IPS DF 6.9 (cell line): ENCODE results near the gene YKT6.

Experiments
- DNase-seq: peaks from one replicate; pipeline ENCODE4 v3.0.0-alpha.2; 2013; ENCODE audit warnings: low read depth, low spot score
- H3K27ac ChIP-seq: one replicate; pipeline ENCODE4 v1.5.1; 2013; ENCODE audit warnings: low read length, control low read depth
- H3K27me3 ChIP-seq: 2 replicates; pipeline ENCODE4 v1.6.1; 2013; ENCODE audit warnings: mild to moderate bottlenecking, low read length; ENCODE audit not compliant: control insufficient read depth, insufficient read depth
- H3K36me3 ChIP-seq: 2 replicates; pipeline ENCODE4 v1.6.1; 2013; ENCODE audit warnings: low read length; ENCODE audit not compliant: control insufficient read depth, insufficient read depth
- H3K4me1 ChIP-seq: 2 replicates; pipeline ENCODE4 v1.6.1; 2013; ENCODE audit warnings: low read length; ENCODE audit not compliant: control insufficient read depth, insufficient read depth
- H3K4me3 ChIP-seq: 2 replicates; pipeline ENCODE4 v1.5.1; 2013; ENCODE audit warnings: mild to moderate bottlenecking, low read length
- H3K9me3 ChIP-seq: 2 replicates; pipeline ENCODE4 v1.6.1; 2013; ENCODE audit warnings: low read length, inconsistent platforms; ENCODE audit not compliant: control insufficient read depth, insufficient read depth
- WGBS: extraction: QIAGEN DNeasy Blood & Tissue Kit; methylation state at CpG from one replicate; pipeline ENCODE4 v1.1.7; 2013; ENCODE audit warnings: mixed read lengths, missing lambda C conversion rate; ENCODE audit not compliant: insufficient read length, insufficient coverage; 5-methylcytosine and 5-hydroxymethylcytosine counted together

YKT6 gene

GRCh38 chr7:44184873-44185446, 15.8 kb upstream of the YKT6 start:
- DNase-seq, result no peak
- Histone ChIP-seq H3K4me3 (no peak overlapping the region), H3K36me3 (no peaks in the 10 kb centered on the region), H3K9me3 (no peaks in the 10 kb centered on the region; the same call in 1 of the 2 replicates), H3K27me3 (no peaks in the 10 kb centered on the region), H3K4me1 (peaks cover 3% of the 10 kb centered on the region; the same call in 1 of the 2 replicates), H3K27ac (no peak overlapping the region)
- WGBS, result no CpG with 5 or more reads among the region's 2 CpGs

DNA sequence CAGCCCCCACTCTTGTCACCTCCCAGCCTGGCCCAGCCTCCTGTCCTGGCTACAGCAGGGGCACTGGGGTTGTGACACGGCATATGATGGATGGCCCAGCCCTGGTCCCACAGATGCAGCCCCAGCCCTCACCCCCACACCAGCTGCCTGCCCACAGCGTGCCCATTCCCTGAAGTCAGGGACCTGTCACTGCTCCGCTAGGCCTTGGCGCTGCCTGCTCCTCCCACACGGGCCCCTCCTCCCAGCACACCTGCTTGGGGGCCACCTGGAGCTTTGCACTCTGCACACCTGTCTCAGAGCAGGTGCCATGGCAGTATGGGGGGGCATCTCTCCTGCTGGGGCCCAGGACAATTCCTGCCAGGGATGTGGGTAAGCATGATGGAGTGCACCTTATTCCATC, 15.0 kb upstream of the YKT6 start:
- Histone ChIP-seq H3K27me3 (no peaks in the 10 kb centered on the region), H3K36me3 (no peaks in the 10 kb centered on the region), H3K4me1 (peaks cover 3% of the 10 kb centered on the region; the same call in 1 of the 2 replicates), H3K9me3 (no peaks in the 10 kb centered on the region; the same call in 1 of the 2 replicates), H3K4me3 (no peak overlapping the region), H3K27ac (no peak overlapping the region)
- DNase-seq, result no peak
- no CpG with 5 or more reads among the region's 5 CpGs for WGBS

DNA sequence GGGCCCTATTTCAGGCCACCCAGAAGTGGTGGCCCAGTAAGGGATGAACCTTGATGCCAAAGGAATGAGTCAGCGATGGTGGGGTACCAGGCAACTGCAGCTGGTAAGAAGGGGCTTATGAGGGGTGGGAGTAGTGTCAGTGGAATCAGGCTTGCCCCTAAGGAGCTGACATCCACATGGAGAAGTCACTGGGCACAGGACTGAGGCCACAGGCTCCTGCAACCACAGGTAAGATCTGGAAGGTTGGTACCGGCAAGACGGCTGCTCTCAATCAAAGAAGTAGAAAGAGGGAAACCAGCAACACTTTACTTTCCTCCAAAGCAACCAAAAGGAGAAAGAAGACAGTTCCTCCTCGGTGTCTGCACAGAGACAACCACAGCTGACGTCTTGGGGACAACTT, 14.0 kb upstream of the YKT6 start:
- DNase-seq, result no peak
- no CpG with 5 or more reads among the region's 5 CpGs for WGBS
- Histone ChIP-seq H3K4me1 (peaks cover 3% of the 10 kb centered on the region; the same call in 1 of the 2 replicates), H3K9me3 (no peaks in the 10 kb centered on the region; the same call in 1 of the 2 replicates), H3K27ac (no peak overlapping the region), H3K4me3 (no peak overlapping the region), H3K36me3 (no peaks in the 10 kb centered on the region), H3K27me3 (no peaks in the 10 kb centered on the region)

GRCh38 chr7:44187636-44188416, 13.0 kb upstream of the YKT6 start:
- H3K27me3 ChIP-seq, result no peaks in the 10 kb centered on the region
- WGBS, result no CpG with 5 or more reads among the region's 9 CpGs
- no peaks in the 10 kb centered on the region for H3K9me3 ChIP-seq
- no peak overlapping the region for H3K4me3 ChIP-seq
- H3K4me1 ChIP-seq, result peaks cover 3% of the 10 kb centered on the region; the same call in 1 of the 2 replicates
- H3K36me3 ChIP-seq, result no peaks in the 10 kb centered on the region
- H3K27ac ChIP-seq, result no peak overlapping the region
- no peak for DNase-seq

- no peak overlapping the region for H3K27ac ChIP-seq
- H3K27me3 ChIP-seq, result no peaks in the 10 kb centered on the region
- no peaks in the 10 kb centered on the region for H3K36me3 ChIP-seq
- peaks cover 3% of the 10 kb centered on the region; the same call in 1 of the 2 replicates for H3K4me1 ChIP-seq
- DNase-seq, result no peak
- no CpG with 5 or more reads among the region's 16 CpGs for WGBS
- no peaks in the 10 kb centered on the region for H3K9me3 ChIP-seq
- no peak overlapping the region for H3K4me3 ChIP-seq
Observed at GRCh38 chr7:44188480-44189225, 12.1 kb upstream of the YKT6 start.

- no CpG with 5 or more reads among the region's 11 CpGs for WGBS
- no peak within 1 kb of the TSS for H3K27ac ChIP-seq
- no peaks in the 10 kb centered on the region for H3K36me3 ChIP-seq
- H3K9me3 ChIP-seq, result no peaks in the 10 kb centered on the region
- no peaks in the 10 kb centered on the region for H3K27me3 ChIP-seq
- H3K4me1 ChIP-seq, result peaks cover 3% of the 10 kb centered on the region; the same call in 1 of the 2 replicates
- H3K4me3 ChIP-seq, result no peak within 1 kb of the TSS
- DNase-seq, result no peak
Observed at GRCh38 chr7:44189286-44189992, 11.3 kb upstream of the YKT6 start, which contains the start of gene GCK. GCK (minus strand) TSS chr7:44189439; CDS start chr7:44188953, 486 bp downstream.

DNA sequence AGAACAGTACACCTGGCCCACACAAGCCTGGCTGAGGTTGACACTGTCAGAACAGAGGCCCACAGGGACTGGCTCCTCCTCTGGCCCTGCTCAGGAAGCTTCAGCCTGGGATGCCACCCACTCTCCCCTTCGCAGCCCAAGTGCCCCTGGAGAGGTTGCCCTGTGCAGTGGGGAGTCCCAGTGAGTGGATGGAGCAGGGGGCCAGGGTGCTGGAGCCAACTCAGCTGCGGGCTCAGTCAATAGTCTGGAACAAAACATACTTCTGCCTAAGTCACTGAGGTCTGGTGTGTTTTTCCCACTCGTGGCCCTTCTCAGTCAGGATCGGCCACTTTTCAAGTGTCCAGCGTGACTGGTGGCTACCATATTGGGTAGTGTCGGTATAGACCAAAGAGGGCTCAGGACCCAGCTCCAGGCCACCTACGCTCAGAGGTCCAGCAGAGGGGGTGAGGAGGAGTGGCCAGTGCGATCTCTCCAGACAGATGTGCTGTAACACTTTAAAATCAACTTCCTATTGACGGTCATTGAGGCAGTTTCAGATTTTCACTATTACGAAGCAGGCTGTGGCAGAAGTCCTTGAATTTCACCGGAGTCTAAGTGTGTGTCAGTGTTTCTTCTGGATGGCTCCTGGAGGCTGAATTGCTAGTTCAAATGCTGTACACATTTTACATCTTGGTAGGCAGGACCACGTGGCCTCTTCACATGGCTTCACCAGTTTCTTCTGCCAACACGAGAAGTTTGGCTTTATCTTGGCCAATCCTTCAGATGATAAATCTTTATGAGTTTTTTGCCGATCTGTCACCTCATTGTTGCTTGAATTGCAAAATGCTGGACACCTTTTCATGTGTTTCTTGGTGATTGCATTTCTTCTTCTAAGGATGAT, 10.5 kb upstream of the YKT6 start:
- no peak overlapping the region for H3K27ac ChIP-seq
- no CpG with 5 or more reads among the region's 14 CpGs for WGBS

GRCh38 chr7:44191171-44191570, 9.6 kb upstream of the YKT6 start:
- WGBS, result no CpG with 5 or more reads among the region's 5 CpGs
- DNase-seq, result no peak

More for the DNA sequence above, 10.5 kb upstream of the YKT6 start:
- no peaks in the 10 kb centered on the region for H3K27me3 ChIP-seq
- no peak overlapping the region for H3K4me3 ChIP-seq
- H3K4me1 ChIP-seq, result peaks cover 3% of the 10 kb centered on the region; the same call in 1 of the 2 replicates
- H3K36me3 ChIP-seq, result no peaks in the 10 kb centered on the region
- no peak for DNase-seq
- no peaks in the 10 kb centered on the region for H3K9me3 ChIP-seq

GRCh38 chr7:44193011-44193802, 7.6 kb upstream of the YKT6 start:
- peaks cover 3% of the 10 kb centered on the region; the same call in 1 of the 2 replicates for H3K4me1 ChIP-seq
- DNase-seq, result no peak
- no peaks in the 10 kb centered on the region for H3K9me3 ChIP-seq
- H3K27ac ChIP-seq, result no peak overlapping the region
- no peak overlapping the region for H3K4me3 ChIP-seq
- no peaks in the 10 kb centered on the region; the same call in 1 of the 2 replicates for H3K27me3 ChIP-seq
- no peaks in the 10 kb centered on the region for H3K36me3 ChIP-seq
- WGBS, result no CpG with 5 or more reads among the region's 7 CpGs

More at GRCh38 chr7:44191171-44191570, 9.6 kb upstream of the YKT6 start:
- H3K27ac ChIP-seq, result no peak overlapping the region
- no peaks in the 10 kb centered on the region for H3K27me3 ChIP-seq
- H3K36me3 ChIP-seq, result no peaks in the 10 kb centered on the region
- peaks cover 3% of the 10 kb centered on the region; the same call in 1 of the 2 replicates for H3K4me1 ChIP-seq
- H3K4me3 ChIP-seq, result no peak overlapping the region
- no peaks in the 10 kb centered on the region for H3K9me3 ChIP-seq
